HepG2 (cell line): ENCODE data around the gene SOX12. TPM values are rescaled to one million over a fixed set of nuclear protein-coding genes. Genes with fewer than 3 reads are reported as not detected.
A peak's percentile ranks its signal among the peaks of the same experiment; 100 is the strongest.

Source experiments
- CENPX ChIP-seq: sonication (generic); formaldehyde crosslinking; IDR thresholded peaks from 2 replicates; pipeline ENCODE4 v1.9.0; 2021; ENCODE audit warnings: mild to moderate bottlenecking, missing genetic modification reagents, moderate library complexity
- DR1 ChIP-seq: sonication (generic); formaldehyde crosslinking; IDR thresholded peaks from 2 replicates; pipeline ENCODE4 v1.8.0; 2021; ENCODE audit warnings: mild to moderate bottlenecking, missing genetic modification reagents, inconsistent platforms
- GATA4 ChIP-seq: sonication (generic); IDR thresholded peaks from 2 replicates; pipeline ENCODE4 v1.6.1; 2016; ENCODE audit warnings: antibody characterized with exemption, low read depth, borderline replicate concordance
- GFI1 ChIP-seq: sonication (generic); formaldehyde crosslinking; IDR thresholded peaks from 2 replicates; pipeline ENCODE4 v1.5.0; 2020; ENCODE audit warnings: missing genetic modification reagents, mild to moderate bottlenecking, borderline replicate concordance
- JUND ChIP-seq: sonication (generic); formaldehyde crosslinking; IDR thresholded peaks from 2 replicates; pipeline ENCODE4 v1.8.0; 2022; ENCODE audit warnings: mild to moderate bottlenecking, missing genetic modification reagents
- KDM1A ChIP-seq: IDR thresholded peaks from 2 replicates; pipeline ENCODE4 v1.6.1; 2016; ENCODE audit warnings: missing compliant biosample characterization
- MAZ ChIP-seq, 2 experiments: sonication (generic) in 1 of 2; formaldehyde crosslinking in 1 of 2; IDR thresholded peaks; 2 replicates each; pipeline versions ENCODE4 v1.5.0 to v1.6.1; 2012 to 2020; ENCODE audit warnings: low read depth in 2 of 2, mild to moderate bottlenecking in 2 of 2, borderline replicate concordance in 1 of 2, improper control_type of control experiment in 1 of 2, low read length in 1 of 2, missing genetic modification reagents in 1 of 2, moderate library complexity in 1 of 2
- NR2F6 ChIP-seq, 2 experiments: IDR thresholded peaks; 2 replicates each; pipeline ENCODE4 v1.6.1; 2016; ENCODE audit warnings: antibody characterized with exemption in 1 of 2, mild to moderate bottlenecking in 1 of 2
- RELA ChIP-seq: sonication (generic); formaldehyde crosslinking; IDR thresholded peaks from 2 replicates; pipeline ENCODE4 v1.4.0; 2020; ENCODE audit warnings: missing genetic modification reagents
- SP2 ChIP-seq: sonication (generic); formaldehyde crosslinking; IDR thresholded peaks from 2 replicates; pipeline ENCODE4 v1.5.1; 2020; ENCODE audit warnings: mild to moderate bottlenecking, missing genetic modification reagents
- TBL1XR1 ChIP-seq: fragments of 150-350 bp; IDR thresholded peaks from 2 replicates; pipeline ENCODE4 v1.6.1; 2014; ENCODE audit warnings: borderline replicate concordance, low read length; ENCODE audit not compliant: partially characterized antibody
- TCF7 ChIP-seq: sonication (generic); IDR thresholded peaks from 2 replicates; pipeline ENCODE4 v1.6.1; 2016; ENCODE audit warnings: antibody characterized with exemption, low read depth
- ZFX ChIP-seq: sonication (generic); formaldehyde crosslinking; IDR thresholded peaks from 2 replicates; pipeline ENCODE4 v1.4.0; 2020; ENCODE audit warnings: mild to moderate bottlenecking, low read depth, missing genetic modification reagents, moderate library complexity
- ZIK1 ChIP-seq: sonication (generic); formaldehyde crosslinking; IDR thresholded peaks from 2 replicates; pipeline ENCODE4 v1.5.0; 2020; ENCODE audit warnings: mild to moderate bottlenecking, low read depth, missing genetic modification reagents, borderline replicate concordance
- ZNF670 ChIP-seq: sonication (generic); formaldehyde crosslinking; IDR thresholded peaks from 2 replicates; pipeline ENCODE4 v1.8.0; 2022; ENCODE audit warnings: mild to moderate bottlenecking, missing genetic modification reagents, borderline replicate concordance
- ZNF879 ChIP-seq: sonication (generic); formaldehyde crosslinking; IDR thresholded peaks from 2 replicates; pipeline ENCODE4 v1.8.1; 2023; ENCODE audit warnings: missing genetic modification reagents
- polyA plus RNA-seq, 8 experiments: library from polyadenylated mRNA; depleted of rRNA in 3 of 8; stranded (reverse) in 7 of 8; unstranded in 1 of 8; fragments of >200 nt; fragmentation: Illumina TruSeq in 4 of 8; extraction: Trizol in 4 of 8; gene quantifications; 2 replicates each; pipeline versions ENCODE4 v1.2.1 to v1.2.3, GENCODE V29; 2011 to 2016; ENCODE audit warnings: low read depth in 4 of 8, missing spikeins in 1 of 8, mixed read lengths in 1 of 8; ENCODE audit not compliant: insufficient read depth in 1 of 8
- total RNA-seq, 5 experiments: library from RNA; depleted of rRNA; stranded (reverse); fragments of >200 nt; fragmentation: Illumina TruSeq; extraction: Trizol; gene quantifications; 2 replicates each; pipeline ENCODE4 v1.2.3, GENCODE V29; 2016; ENCODE audit warnings: low read depth in 1 of 5
- TF ChIP-seq, protein P1 (sequence below), 2 experiments: sonication (generic) in 1 of 2; formaldehyde crosslinking in 1 of 2; IDR thresholded peaks; 2 replicates each; pipeline versions ENCODE4 v1.4.0 to v1.6.1; 2016 to 2020; ENCODE audit warnings: borderline replicate concordance in 1 of 2, low read depth in 1 of 2, mild to moderate bottlenecking in 1 of 2, missing genetic modification reagents in 1 of 2
- TF ChIP-seq, protein P2 (sequence below): sonication (generic); formaldehyde crosslinking; IDR thresholded peaks from 2 replicates; pipeline ENCODE4 v1.4.0; 2020; ENCODE audit warnings: missing genetic modification reagents, borderline replicate concordance
- TF ChIP-seq, protein P3 (sequence below): conservative IDR thresholded peaks from 2 replicates; pipeline ENCODE4 v1.6.1; 2018; ENCODE audit warnings: missing genetic modification reagents

Gene SOX12
- total and polyA plus RNA-seq, 2 of the 13 experiments (the other 11 are each of a cell fraction or from before 2014, with no cell fraction given) = 10.0 to 18.7 TPM

DNA sequence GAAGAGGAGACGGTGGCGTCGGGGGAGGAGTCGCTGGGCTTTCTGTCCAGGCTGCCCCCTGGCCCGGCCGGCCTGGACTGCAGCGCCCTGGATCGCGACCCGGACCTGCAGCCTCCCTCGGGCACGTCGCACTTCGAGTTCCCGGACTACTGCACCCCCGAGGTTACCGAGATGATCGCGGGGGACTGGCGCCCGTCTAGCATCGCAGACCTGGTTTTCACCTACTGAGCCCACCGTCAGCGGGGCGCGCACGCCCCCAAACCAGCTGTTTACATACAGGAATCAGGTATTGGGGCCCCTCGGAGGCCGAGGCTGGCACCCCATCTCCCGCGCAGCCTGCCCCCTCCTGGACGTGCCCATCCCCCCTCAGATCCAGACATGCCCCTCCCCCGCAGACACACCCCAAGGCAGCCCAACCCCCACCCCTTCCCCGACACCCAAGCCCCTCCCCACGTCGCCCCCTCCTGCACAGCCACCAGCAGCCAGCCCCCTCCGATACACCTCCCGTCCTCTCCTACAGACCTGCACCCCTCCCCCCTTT lies 1.4 kb downstream of the SOX12 start (continued):
- TF ChIP-seq, protein P1, sequence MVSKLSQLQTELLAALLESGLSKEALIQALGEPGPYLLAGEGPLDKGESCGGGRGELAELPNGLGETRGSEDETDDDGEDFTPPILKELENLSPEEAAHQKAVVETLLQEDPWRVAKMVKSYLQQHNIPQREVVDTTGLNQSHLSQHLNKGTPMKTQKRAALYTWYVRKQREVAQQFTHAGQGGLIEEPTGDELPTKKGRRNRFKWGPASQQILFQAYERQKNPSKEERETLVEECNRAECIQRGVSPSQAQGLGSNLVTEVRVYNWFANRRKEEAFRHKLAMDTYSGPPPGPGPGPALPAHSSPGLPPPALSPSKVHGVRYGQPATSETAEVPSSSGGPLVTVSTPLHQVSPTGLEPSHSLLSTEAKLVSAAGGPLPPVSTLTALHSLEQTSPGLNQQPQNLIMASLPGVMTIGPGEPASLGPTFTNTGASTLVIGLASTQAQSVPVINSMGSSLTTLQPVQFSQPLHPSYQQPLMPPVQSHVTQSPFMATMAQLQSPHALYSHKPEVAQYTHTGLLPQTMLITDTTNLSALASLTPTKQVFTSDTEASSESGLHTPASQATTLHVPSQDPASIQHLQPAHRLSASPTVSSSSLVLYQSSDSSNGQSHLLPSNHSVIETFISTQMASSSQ (IDR thresholded peaks at IDR 0.05; ENCODE audit: low read depth) = no peak
- TF ChIP-seq, protein P1 (CRISPR knock-in tag; IDR thresholded peaks at IDR 0.05; ENCODE audit: borderline replicate concordance) = no peak; the same call in none of the 2 replicates
- 0 out of 2 replicates have a peak, but pooled peaks have one; percentile 15 for TF ChIP-seq RELA (CRISPR knock-in tag)
- TF ChIP-seq ZNF879 (CRISPR knock-in tag) = no peak
- TF ChIP-seq GATA4 = no peak
- TF ChIP-seq ZFX (CRISPR knock-in tag) = peak; percentile 62
- no peak for TF ChIP-seq ZIK1
- TF ChIP-seq SP2 (CRISPR knock-in tag) = no peak
- no peak for TF ChIP-seq JUND
- no peak; the same call in 1 of the 2 replicates for TF ChIP-seq NR2F6 (IDR thresholded peaks at IDR 0.05)
- TF ChIP-seq NR2F6 (CRISPR knock-in tag; IDR thresholded peaks at IDR 0.05) = no peak; the same call in 1 of the 2 replicates
- TF ChIP-seq GFI1 = no peak
- no peak for TF ChIP-seq DR1 (CRISPR knock-in tag)
- TF ChIP-seq TCF7 = no peak
- TF ChIP-seq CENPX (CRISPR knock-in tag) = no peak
- no peak for TF ChIP-seq TBL1XR1
- no peak for TF ChIP-seq MAZ (IDR thresholded peaks at IDR 0.05; ENCODE audit: borderline replicate concordance, low read depth, low read length)
- no peak for TF ChIP-seq MAZ (CRISPR knock-in tag; IDR thresholded peaks at IDR 0.05; ENCODE audit: low read depth)
- TF ChIP-seq, protein P2, sequence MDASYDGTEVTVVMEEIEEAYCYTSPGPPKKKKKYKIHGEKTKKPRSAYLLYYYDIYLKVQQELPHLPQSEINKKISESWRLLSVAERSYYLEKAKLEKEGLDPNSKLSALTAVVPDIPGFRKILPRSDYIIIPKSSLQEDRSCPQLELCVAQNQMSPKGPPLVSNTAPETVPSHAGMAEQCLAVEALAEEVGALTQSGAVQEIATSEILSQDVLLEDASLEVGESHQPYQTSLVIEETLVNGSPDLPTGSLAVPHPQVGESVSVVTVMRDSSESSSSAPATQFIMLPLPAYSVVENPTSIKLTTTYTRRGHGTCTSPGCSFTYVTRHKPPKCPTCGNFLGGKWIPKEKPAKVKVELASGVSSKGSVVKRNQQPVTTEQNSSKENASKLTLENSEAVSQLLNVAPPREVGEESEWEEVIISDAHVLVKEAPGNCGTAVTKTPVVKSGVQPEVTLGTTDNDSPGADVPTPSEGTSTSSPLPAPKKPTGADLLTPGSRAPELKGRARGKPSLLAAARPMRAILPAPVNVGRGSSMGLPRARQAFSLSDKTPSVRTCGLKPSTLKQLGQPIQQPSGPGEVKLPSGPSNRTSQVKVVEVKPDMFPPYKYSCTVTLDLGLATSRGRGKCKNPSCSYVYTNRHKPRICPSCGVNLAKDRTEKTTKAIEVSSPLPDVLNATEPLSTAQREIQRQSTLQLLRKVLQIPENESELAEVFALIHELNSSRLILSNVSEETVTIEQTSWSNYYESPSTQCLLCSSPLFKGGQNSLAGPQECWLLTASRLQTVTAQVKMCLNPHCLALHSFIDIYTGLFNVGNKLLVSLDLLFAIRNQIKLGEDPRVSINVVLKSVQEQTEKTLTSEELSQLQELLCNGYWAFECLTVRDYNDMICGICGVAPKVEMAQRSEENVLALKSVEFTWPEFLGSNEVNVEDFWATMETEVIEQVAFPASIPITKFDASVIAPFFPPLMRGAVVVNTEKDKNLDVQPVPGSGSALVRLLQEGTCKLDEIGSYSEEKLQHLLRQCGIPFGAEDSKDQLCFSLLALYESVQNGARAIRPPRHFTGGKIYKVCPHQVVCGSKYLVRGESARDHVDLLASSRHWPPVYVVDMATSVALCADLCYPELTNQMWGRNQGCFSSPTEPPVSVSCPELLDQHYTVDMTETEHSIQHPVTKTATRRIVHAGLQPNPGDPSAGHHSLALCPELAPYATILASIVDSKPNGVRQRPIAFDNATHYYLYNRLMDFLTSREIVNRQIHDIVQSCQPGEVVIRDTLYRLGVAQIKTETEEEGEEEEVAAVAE (CRISPR knock-in tag) = peak; percentile 62; the same call in 1 of the 2 replicates
- no peak for TF ChIP-seq ZNF670 (CRISPR knock-in tag)
- TF ChIP-seq, protein P3, sequence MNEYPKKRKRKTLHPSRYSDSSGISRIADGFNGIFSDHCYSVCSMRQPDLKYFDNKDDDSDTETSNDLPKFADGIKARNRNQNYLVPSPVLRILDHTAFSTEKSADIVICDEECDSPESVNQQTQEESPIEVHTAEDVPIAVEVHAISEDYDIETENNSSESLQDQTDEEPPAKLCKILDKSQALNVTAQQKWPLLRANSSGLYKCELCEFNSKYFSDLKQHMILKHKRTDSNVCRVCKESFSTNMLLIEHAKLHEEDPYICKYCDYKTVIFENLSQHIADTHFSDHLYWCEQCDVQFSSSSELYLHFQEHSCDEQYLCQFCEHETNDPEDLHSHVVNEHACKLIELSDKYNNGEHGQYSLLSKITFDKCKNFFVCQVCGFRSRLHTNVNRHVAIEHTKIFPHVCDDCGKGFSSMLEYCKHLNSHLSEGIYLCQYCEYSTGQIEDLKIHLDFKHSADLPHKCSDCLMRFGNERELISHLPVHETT = no peak; the same call in 1 of the 2 replicates
- TF ChIP-seq KDM1A (CRISPR knock-in tag) = no peak
